Activated naive CD8-positive, alpha-beta T cell treated with anti-CD3 and anti-CD28 coated beads, Interleukin-2, amount 50 U/mL, for 24 hours (primary cell): ENCODE results near the gene SELENON.
A peak's percentile ranks its signal among the peaks of the same experiment; 100 is the strongest.

Experiments
- ATAC-seq: fragments of 150-1000 bp; cut with Tn5 transposase; one replicate; pipeline ENCODE4 v1.10.0; 2021
- DNase-seq: peaks from one replicate; pipeline ENCODE4 v3.0.0; 2021
- H3K27ac Mint-ChIP-seq: one replicate; pipeline ENCODE4 v1.8.0; 2021; ENCODE audit warnings: mild to moderate bottlenecking, mixed read lengths
- H3K27me3 Mint-ChIP-seq: one replicate; pipeline ENCODE4 v1.8.0; 2021; ENCODE audit warnings: mixed read lengths
- H3K36me3 Mint-ChIP-seq: one replicate; pipeline ENCODE4 v1.8.0; 2021; ENCODE audit warnings: low read depth, mixed read lengths
- H3K4me1 Mint-ChIP-seq: one replicate; pipeline ENCODE4 v1.8.0; 2021; ENCODE audit warnings: mixed read lengths
- H3K4me3 Mint-ChIP-seq: one replicate; pipeline ENCODE4 v1.8.0; 2021; ENCODE audit warnings: mild to moderate bottlenecking, moderate library complexity, mixed read lengths
- H3K9me3 Mint-ChIP-seq: one replicate; pipeline ENCODE4 v1.8.0; 2021; ENCODE audit warnings: mixed read lengths

The SELENON gene

GRCh38 chr1:25795946-25796810, 3.8 kb upstream of the SELENON start:
- peak; percentile 37 for DNase-seq
- Mint-ChIP-seq H3K27ac (peak overlapping the region; percentile 61), H3K36me3 (no peaks in the 10 kb centered on the region), H3K9me3 (no peaks in the 10 kb centered on the region), H3K4me1 (peaks cover 47% of the 10 kb centered on the region), H3K4me3 (peak overlapping the region; percentile 10), H3K27me3 (peaks cover 3% of the 10 kb centered on the region)
- peak; percentile 72 for ATAC-seq

DNA sequence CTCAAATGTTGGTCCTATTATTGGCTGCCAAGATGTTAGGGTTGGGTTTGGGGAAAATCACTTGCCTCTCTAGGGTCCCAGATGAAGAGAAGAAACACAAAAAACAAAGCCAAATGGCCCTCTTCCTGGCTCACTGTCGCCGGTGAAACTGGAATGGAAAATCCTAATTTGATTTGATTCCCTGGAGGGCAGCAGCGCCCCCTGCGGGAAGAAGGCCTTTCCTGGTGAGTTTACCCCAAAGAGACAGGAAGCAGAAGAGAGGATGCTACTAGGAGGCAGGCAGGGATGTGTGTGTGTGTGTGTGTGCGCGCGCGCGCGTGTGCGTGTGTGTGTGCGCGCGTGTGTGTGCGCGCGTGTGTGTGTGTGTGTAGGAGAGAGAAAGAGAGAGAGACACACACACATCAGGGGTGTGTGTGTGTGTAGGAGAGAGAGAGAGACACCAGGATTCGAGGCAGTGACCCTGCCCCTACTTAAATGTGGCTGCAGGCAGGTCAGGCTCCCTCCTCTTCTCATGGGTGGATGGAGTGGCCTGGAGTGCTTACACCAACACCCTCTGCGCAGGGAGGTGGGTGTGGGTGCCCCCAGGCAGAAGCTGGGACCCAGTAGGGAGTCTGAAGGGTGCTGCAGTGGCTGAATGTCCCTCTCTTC, 3.1 kb upstream of the SELENON start:
- ATAC-seq (peak; percentile 42), DNase-seq (peak; percentile 92)
- Mint-ChIP-seq H3K36me3 (no peaks in the 10 kb centered on the region), H3K27ac (peak overlapping the region; percentile 61), H3K9me3 (no peaks in the 10 kb centered on the region), H3K27me3 (peaks cover 3% of the 10 kb centered on the region), H3K4me1 (peaks cover 47% of the 10 kb centered on the region), H3K4me3 (peak overlapping the region; percentile 10)

- no peak overlapping the region for H3K4me3 Mint-ChIP-seq
- peaks cover 3% of the 10 kb centered on the region for H3K27me3 Mint-ChIP-seq
- ATAC-seq (no peak), DNase-seq (peak; percentile 57)
- H3K36me3 Mint-ChIP-seq = no peaks in the 10 kb centered on the region
- H3K9me3 Mint-ChIP-seq = no peaks in the 10 kb centered on the region
- no peak overlapping the region for H3K27ac Mint-ChIP-seq
- H3K4me1 Mint-ChIP-seq = peaks cover 56% of the 10 kb centered on the region
Observed at GRCh38 chr1:25797939-25798338, 2.1 kb upstream of the SELENON start.

DNA sequence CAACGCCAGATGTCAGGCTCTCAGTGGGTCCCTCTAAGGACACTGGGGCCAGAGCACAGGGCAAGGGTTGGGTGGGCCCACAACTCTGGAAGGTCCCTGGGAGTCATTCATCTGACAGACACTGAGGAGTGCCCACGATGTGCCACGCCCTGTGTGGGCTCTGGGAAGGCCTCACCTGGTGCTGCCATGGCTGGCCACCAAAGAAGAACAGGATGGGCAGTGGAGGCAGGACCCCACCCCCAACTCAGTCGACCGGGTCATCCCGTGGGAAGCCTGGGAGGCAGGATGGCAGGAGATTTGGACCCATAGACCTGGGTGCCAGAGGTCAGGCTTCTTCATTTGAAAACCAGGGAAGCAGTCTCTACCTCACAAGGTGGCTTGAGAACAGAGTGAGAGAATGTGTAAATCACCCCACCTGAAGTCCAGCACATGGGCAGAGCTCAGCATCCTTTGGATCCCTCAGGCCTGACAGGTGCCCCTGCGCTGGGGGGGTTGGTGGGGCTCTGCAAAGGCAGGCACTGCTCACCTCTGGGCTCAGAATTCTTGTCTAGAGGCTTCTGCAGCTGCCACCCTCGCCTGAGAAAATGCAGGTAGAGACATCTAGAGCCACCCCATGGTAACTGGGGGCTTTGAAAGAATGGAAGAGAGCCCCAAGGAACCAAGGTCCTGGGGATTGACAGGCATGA, 1.2 kb upstream of the SELENON start:
- peaks cover 3% of the 10 kb centered on the region for H3K27me3 Mint-ChIP-seq
- H3K4me3 Mint-ChIP-seq = no peak overlapping the region
- ATAC-seq (no peak), DNase-seq (no peak)
- H3K27ac Mint-ChIP-seq = no peak overlapping the region
- no peaks in the 10 kb centered on the region for H3K9me3 Mint-ChIP-seq
- peaks cover 61% of the 10 kb centered on the region for H3K4me1 Mint-ChIP-seq
- no peaks in the 10 kb centered on the region for H3K36me3 Mint-ChIP-seq

GRCh38 chr1:25799352-25799934, 550 bp upstream of the SELENON start:
- Mint-ChIP-seq H3K27me3 (peaks cover 3% of the 10 kb centered on the region), H3K36me3 (no peaks in the 10 kb centered on the region), H3K4me1 (peaks cover 64% of the 10 kb centered on the region), H3K9me3 (no peaks in the 10 kb centered on the region), H3K4me3 (peak overlapping the region; percentile 65), H3K27ac (no peak overlapping the region)
- DNase-seq (no peak), ATAC-seq (no peak)

DNA sequence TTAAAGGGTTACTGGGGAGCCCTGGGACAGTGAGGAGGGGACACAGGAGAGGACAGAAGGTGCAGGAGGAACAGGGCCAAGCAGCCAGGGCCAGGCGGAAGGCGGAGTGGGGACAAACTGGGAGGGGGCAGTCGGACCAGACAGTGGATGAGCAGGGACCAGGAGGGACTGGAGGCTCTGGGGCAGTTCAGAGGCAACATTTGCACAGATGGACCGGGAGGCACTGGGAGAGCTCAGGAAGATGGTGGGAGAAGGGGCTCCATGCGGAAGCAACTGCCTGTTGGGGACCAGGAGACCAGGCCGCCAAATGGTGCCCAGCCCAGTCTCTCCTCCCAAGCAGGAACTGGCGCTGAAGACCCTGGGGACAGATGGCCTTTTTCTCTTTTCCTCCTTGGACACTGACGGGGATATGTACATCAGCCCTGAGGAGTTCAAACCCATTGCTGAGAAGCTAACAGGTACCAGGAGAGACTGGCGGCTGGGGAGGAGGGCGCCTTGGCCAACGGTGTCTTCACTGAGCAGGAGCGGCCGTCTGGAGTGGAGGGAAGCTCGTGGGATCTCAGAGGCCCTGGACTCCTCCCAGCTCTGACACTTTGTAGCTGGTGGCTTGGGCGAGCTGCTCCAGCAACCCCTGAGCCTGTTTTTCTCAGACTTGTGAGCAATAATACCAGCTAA, 847 bp downstream of the SELENON start:
- DNase-seq (no peak), ATAC-seq (no peak)
- Mint-ChIP-seq H3K9me3 (no peaks in the 10 kb centered on the region), H3K27me3 (peaks cover 3% of the 10 kb centered on the region), H3K4me1 (peaks cover 59% of the 10 kb centered on the region), H3K4me3 (peak overlapping the region; percentile 73), H3K27ac (no peak overlapping the region), H3K36me3 (no peaks in the 10 kb centered on the region)

- Mint-ChIP-seq H3K36me3 (no peaks in the 10 kb centered on the region), H3K27me3 (peaks cover 3% of the 10 kb centered on the region), H3K4me1 (peaks cover 40% of the 10 kb centered on the region), H3K4me3 (peak overlapping the region; percentile 3), H3K27ac (no peak overlapping the region), H3K9me3 (no peaks in the 10 kb centered on the region)
- ATAC-seq (no peak), DNase-seq (no peak)
Observed at GRCh38 chr1:25802915-25803314, 2.9 kb downstream of the SELENON start.

DNA sequence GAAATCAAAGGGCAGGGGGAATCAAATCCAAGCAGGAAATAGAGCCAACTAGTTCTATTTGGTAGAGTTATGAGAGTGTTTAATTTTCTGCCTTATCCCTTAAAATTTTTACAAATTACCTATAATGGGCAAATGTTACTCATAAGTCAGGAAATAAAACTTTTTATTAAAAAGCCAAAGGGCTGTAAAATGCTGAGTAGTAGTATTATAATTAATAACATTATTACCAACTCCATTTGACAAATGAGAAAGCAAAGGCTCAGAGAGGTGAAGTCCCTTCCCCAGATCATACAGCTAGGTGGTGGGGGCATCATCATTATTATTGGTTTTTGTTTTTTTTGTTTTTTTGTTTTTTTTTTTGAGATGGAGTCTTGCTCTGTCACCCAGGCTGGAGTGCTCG, 3.4 kb downstream of the SELENON start:
- no peak for ATAC-seq
- no peaks in the 10 kb centered on the region for H3K36me3 Mint-ChIP-seq
- H3K27ac Mint-ChIP-seq = no peak overlapping the region
- peaks cover 38% of the 10 kb centered on the region for H3K4me1 Mint-ChIP-seq
- H3K4me3 Mint-ChIP-seq = no peak overlapping the region
- H3K27me3 Mint-ChIP-seq = peaks cover 3% of the 10 kb centered on the region
- no peaks in the 10 kb centered on the region for H3K9me3 Mint-ChIP-seq
- DNase-seq = no peak

GRCh38 chr1:25804244-25804963, 4.4 kb downstream of the SELENON start:
- Mint-ChIP-seq H3K4me1 (peaks cover 34% of the 10 kb centered on the region), H3K4me3 (no peak overlapping the region), H3K27ac (no peak overlapping the region), H3K36me3 (no peaks in the 10 kb centered on the region), H3K27me3 (peaks cover 3% of the 10 kb centered on the region), H3K9me3 (no peaks in the 10 kb centered on the region)
- DNase-seq (no peak), ATAC-seq (peak; percentile 50)

- ATAC-seq (no peak), DNase-seq (no peak)
- H3K27ac Mint-ChIP-seq = no peak overlapping the region
- no peak overlapping the region for H3K4me3 Mint-ChIP-seq
- H3K4me1 Mint-ChIP-seq = peaks cover 30% of the 10 kb centered on the region
- no peaks in the 10 kb centered on the region for H3K36me3 Mint-ChIP-seq
- H3K27me3 Mint-ChIP-seq = peaks cover 3% of the 10 kb centered on the region
- no peaks in the 10 kb centered on the region for H3K9me3 Mint-ChIP-seq
Observed at GRCh38 chr1:25804964-25805862, 5.2 kb downstream of the SELENON start.

- Mint-ChIP-seq H3K27me3 (no peaks in the 10 kb centered on the region), H3K36me3 (no peaks in the 10 kb centered on the region), H3K4me3 (no peak overlapping the region), H3K4me1 (peaks cover 26% of the 10 kb centered on the region), H3K27ac (no peak overlapping the region), H3K9me3 (no peaks in the 10 kb centered on the region)
- DNase-seq = no peak
- ATAC-seq = no peak
Observed at GRCh38 chr1:25805863-25806225, 5.9 kb downstream of the SELENON start.

- Mint-ChIP-seq H3K36me3 (no peaks in the 10 kb centered on the region), H3K9me3 (no peaks in the 10 kb centered on the region), H3K4me3 (no peak overlapping the region), H3K27me3 (no peaks in the 10 kb centered on the region), H3K4me1 (peaks cover 24% of the 10 kb centered on the region), H3K27ac (no peak overlapping the region)
- ATAC-seq = no peak
- no peak for DNase-seq
Observed at GRCh38 chr1:25806418-25806817, 6.4 kb downstream of the SELENON start.
